ENCODE data around the gene PLEKHG3.

PLEKHG3 gene

GRCh38 chr14:64747327-64747726, 43.1 kb downstream of the PLEKHG3 start:
- DNase-seq (ENCODE audit: low read depth), result no peak

- DNase-seq (ENCODE audit: low read depth), result no peak
Measured at GRCh38 chr14:64748521-64748920, 44.3 kb downstream of the PLEKHG3 start.

- no peak for DNase-seq (ENCODE audit: low read depth)
Measured at GRCh38 chr14:64748995-64749714, 44.9 kb downstream of the PLEKHG3 start.

- no peak for DNase-seq (ENCODE audit: low read depth)
Measured at GRCh38 chr14:64752909-64753308, 48.7 kb downstream of the PLEKHG3 start.

GRCh38 chr14:64753374-64753773, 49.1 kb downstream of the PLEKHG3 start:
- no peak for DNase-seq (ENCODE audit: low read depth)

- no peak for DNase-seq (ENCODE audit: low read depth)
Measured at GRCh38 chr14:64753999-64754398, 49.8 kb downstream of the PLEKHG3 start.

- no peak for DNase-seq (ENCODE audit: low read depth)
Measured at GRCh38 chr14:64754685-64755084, 50.5 kb downstream of the PLEKHG3 start.

GRCh38 chr14:64755781-64756221, 51.6 kb downstream of the PLEKHG3 start:
- peak; percentile 48 for DNase-seq (ENCODE audit: low read depth)

- no peak for DNase-seq (ENCODE audit: low read depth)
Measured at GRCh38 chr14:64756712-64757111, 52.5 kb downstream of the PLEKHG3 start.

GRCh38 chr14:64757601-64758000, 53.4 kb downstream of the PLEKHG3 start:
- no peak for DNase-seq (ENCODE audit: low read depth)

GRCh38 chr14:64758025-64758521, 53.8 kb downstream of the PLEKHG3 start:
- no peak for DNase-seq (ENCODE audit: low read depth)

- no peak for DNase-seq (ENCODE audit: low read depth)
Measured at GRCh38 chr14:64758691-64759554, 54.7 kb downstream of the PLEKHG3 start.

- DNase-seq (ENCODE audit: low read depth), result no peak
Measured at GRCh38 chr14:64759555-64759938, 55.3 kb downstream of the PLEKHG3 start.

GRCh38 chr14:64760146-64760755, 56.0 kb downstream of the PLEKHG3 start:
- peak; percentile 20 for DNase-seq (ENCODE audit: low read depth)

GRCh38 chr14:64760916-64761315, 56.7 kb downstream of the PLEKHG3 start:
- DNase-seq (ENCODE audit: low read depth), result no peak

GRCh38 chr14:64761441-64762043, 57.3 kb downstream of the PLEKHG3 start:
- no peak for DNase-seq (ENCODE audit: low read depth)

- peak; percentile 14 for DNase-seq (ENCODE audit: low read depth)
Measured at GRCh38 chr14:64762044-64763034, 58.1 kb downstream of the PLEKHG3 start.

- DNase-seq (ENCODE audit: low read depth), result no peak
Measured at GRCh38 chr14:64763085-64763782, 59.0 kb downstream of the PLEKHG3 start.

GRCh38 chr14:64763801-64764621, 59.8 kb downstream of the PLEKHG3 start:
- no peak for DNase-seq (ENCODE audit: low read depth)
